ENCODE results near the gene CPVL. TPM values are rescaled to one million over a fixed set of nuclear protein-coding genes. Genes with fewer than 3 reads are reported as not detected.

CPVL gene
- total RNA-seq, 1 experiment from 2014 or later: 10.3 TPM

- no peak overlapping the region for H3K27ac ChIP-seq (ENCODE audit: low read depth, low read length)
- no peaks in the 10 kb centered on the region for H3K36me3 ChIP-seq (ENCODE audit: control insufficient read depth in 1 of 2, insufficient read depth in 2 of 2, low read length in 2 of 2)
- H3K27me3 ChIP-seq (ENCODE audit: insufficient read depth, low read length): no peaks in the 10 kb centered on the region
- no peaks in the 10 kb centered on the region for H4K20me1 ChIP-seq (ENCODE audit: insufficient read depth)
- no TSS peak for BruUV-seq (replicated peaks)
- POLR2A ChIA-PET: no interaction called here
- intact Hi-C loops (cut with micrococcal nuclease): no loop called here
- no peaks in the 10 kb centered on the region for H3K9me2 ChIP-seq (ENCODE audit: insufficient read depth)
- H3K9ac ChIP-seq (ENCODE audit: low read length): no peak overlapping the region
- DNase-seq (ENCODE audit: low read depth, low spot score) (no peak), ATAC-seq (no peak)
- RAD21 ChIA-PET (ENCODE audit: low non-redundant PET in 1 of 2, low total read pairs in 2 of 2, uncharacterized antibody in 2 of 2, unreplicated experiment in 2 of 2): no interaction called here
- no peaks in the 10 kb centered on the region for H3K9me3 ChIP-seq (ENCODE audit: control insufficient read depth in 1 of 2, insufficient read depth in 1 of 2, low read depth in 1 of 2, low read length in 2 of 2)
- no peaks in the 10 kb centered on the region for H3K4me1 ChIP-seq (ENCODE audit: control insufficient read depth in 1 of 2, insufficient read depth in 2 of 2, low read length in 2 of 2)
- CTCF ChIA-PET: interaction anchor here (1.4 kb wide), 1 partner anchor 366 kb away, joined by 3 read pairs; no protein-coding TSS in a partner anchor
- H2AFZ ChIP-seq (ENCODE audit: low read depth, low read length, poor library complexity, severe bottlenecking): no peak overlapping the region
- TF ChIP-seq JUND (IDR thresholded peaks at IDR 0.05) (no peak), EZH2 (IDR thresholded peaks at IDR 0.05) (no peak), SIN3A (IDR thresholded peaks at IDR 0.05; ENCODE audit: low read depth) (no peak), REST (IDR thresholded peaks at IDR 0.05; ENCODE audit: low read depth) (no peak), EGR1 (IDR thresholded peaks at IDR 0.05; ENCODE audit: low read depth) (no peak)
- no peaks in the 10 kb centered on the region for H3K79me2 ChIP-seq (ENCODE audit: insufficient read depth, low read length)
- H3K4me3 ChIP-seq (replicated peaks in 1 of 2; ENCODE audit: low read depth in 1 of 2, low read length in 2 of 2): no peak overlapping the region
- no peak overlapping the region for H3K4me2 ChIP-seq (ENCODE audit: low read length)
These were observed 104.3 kb downstream of the CPVL start for GRCh38 chr7:29041991-29042390.

- RAD21 ChIA-PET (ENCODE audit: low non-redundant PET in 1 of 2, low total read pairs in 2 of 2, uncharacterized antibody in 2 of 2, unreplicated experiment in 2 of 2): no interaction called here
- Histone ChIP-seq H4K20me1 (ENCODE audit: insufficient read depth) (no peaks in the 10 kb centered on the region), H2AFZ (ENCODE audit: low read depth, low read length, poor library complexity, severe bottlenecking) (no peak overlapping the region), H3K36me3 (ENCODE audit: control insufficient read depth in 1 of 2, insufficient read depth in 2 of 2, low read length in 2 of 2) (no peaks in the 10 kb centered on the region), H3K27me3 (ENCODE audit: insufficient read depth, low read length) (no peaks in the 10 kb centered on the region), H3K9ac (ENCODE audit: low read length) (no peak overlapping the region), H3K4me1 (ENCODE audit: control insufficient read depth in 1 of 2, insufficient read depth in 2 of 2, low read length in 2 of 2) (peaks cover 0 to 5% of the 10 kb centered on the region in 2 experiments; a peak in 1 of 4 replicates), H3K4me3 (replicated peaks in 1 of 2; ENCODE audit: low read depth in 1 of 2, low read length in 2 of 2) (no peak overlapping the region), H3K4me2 (ENCODE audit: low read length) (no peak overlapping the region), H3K9me3 (ENCODE audit: control insufficient read depth in 1 of 2, insufficient read depth in 1 of 2, low read depth in 1 of 2, low read length in 2 of 2) (no peaks in the 10 kb centered on the region), H3K9me2 (ENCODE audit: insufficient read depth) (no peaks in the 10 kb centered on the region), H3K27ac (ENCODE audit: low read depth, low read length) (no peak overlapping the region), H3K79me2 (ENCODE audit: insufficient read depth, low read length) (no peaks in the 10 kb centered on the region)
- DNase-seq (ENCODE audit: low read depth, low spot score) (no peak), ATAC-seq (no peak)
- CTCF ChIA-PET: no interaction called here
- no TSS peak for BruUV-seq (replicated peaks)
- intact Hi-C loops (cut with micrococcal nuclease): no loop called here
- POLR2A ChIA-PET: no interaction called here
- no peak for TF ChIP-seq ELF1 (IDR thresholded peaks at IDR 0.05; ENCODE audit: borderline replicate concordance, low read depth)
- TF ChIP-seq ATF3 (IDR thresholded peaks at IDR 0.05): no peak
- no peak for TF ChIP-seq FOSL1 (IDR thresholded peaks at IDR 0.05; ENCODE audit: low read depth)
- no peak for TF ChIP-seq JUND (IDR thresholded peaks at IDR 0.05)
- no peak for TF ChIP-seq CBX3 (IDR thresholded peaks at IDR 0.05; ENCODE audit: low read depth)
- no peak for TF ChIP-seq SP1 (IDR thresholded peaks at IDR 0.05; ENCODE audit: low read depth)
- no peak for TF ChIP-seq MAX (IDR thresholded peaks at IDR 0.05)
- TF ChIP-seq ZBTB33 (IDR thresholded peaks at IDR 0.05; ENCODE audit: extremely low read depth, insufficient replicate concordance, low read length): no peak
- no peak for TF ChIP-seq SIN3A (IDR thresholded peaks at IDR 0.05; ENCODE audit: low read depth)
- TF ChIP-seq POLR2AphosphoS5 (IDR thresholded peaks at IDR 0.05; ENCODE audit: low read depth, low read length): no peak
- TF ChIP-seq TCF7L2 (IDR thresholded peaks at IDR 0.05; ENCODE audit: borderline replicate concordance, extremely low read depth, insufficient read depth, insufficient read length): no peak
- no peak for TF ChIP-seq EZH2phosphoT487 (IDR thresholded peaks at IDR 0.05; ENCODE audit: borderline replicate concordance)
- no peak for TF ChIP-seq YY1 (IDR thresholded peaks at IDR 0.05; ENCODE audit: extremely low read depth, insufficient replicate concordance, low read depth, low read length)
- no peak for TF ChIP-seq POLR2A (IDR thresholded peaks at IDR 0.05; ENCODE audit: borderline replicate concordance, extremely low read depth, insufficient read depth, insufficient read length)
These were observed 105.8 kb downstream of the CPVL start for GRCh38 chr7:29040579-29040925.
